ENCODE results near the gene SLC35F6.

SLC35F6 gene, protein sequence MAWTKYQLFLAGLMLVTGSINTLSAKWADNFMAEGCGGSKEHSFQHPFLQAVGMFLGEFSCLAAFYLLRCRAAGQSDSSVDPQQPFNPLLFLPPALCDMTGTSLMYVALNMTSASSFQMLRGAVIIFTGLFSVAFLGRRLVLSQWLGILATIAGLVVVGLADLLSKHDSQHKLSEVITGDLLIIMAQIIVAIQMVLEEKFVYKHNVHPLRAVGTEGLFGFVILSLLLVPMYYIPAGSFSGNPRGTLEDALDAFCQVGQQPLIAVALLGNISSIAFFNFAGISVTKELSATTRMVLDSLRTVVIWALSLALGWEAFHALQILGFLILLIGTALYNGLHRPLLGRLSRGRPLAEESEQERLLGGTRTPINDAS

DNA sequence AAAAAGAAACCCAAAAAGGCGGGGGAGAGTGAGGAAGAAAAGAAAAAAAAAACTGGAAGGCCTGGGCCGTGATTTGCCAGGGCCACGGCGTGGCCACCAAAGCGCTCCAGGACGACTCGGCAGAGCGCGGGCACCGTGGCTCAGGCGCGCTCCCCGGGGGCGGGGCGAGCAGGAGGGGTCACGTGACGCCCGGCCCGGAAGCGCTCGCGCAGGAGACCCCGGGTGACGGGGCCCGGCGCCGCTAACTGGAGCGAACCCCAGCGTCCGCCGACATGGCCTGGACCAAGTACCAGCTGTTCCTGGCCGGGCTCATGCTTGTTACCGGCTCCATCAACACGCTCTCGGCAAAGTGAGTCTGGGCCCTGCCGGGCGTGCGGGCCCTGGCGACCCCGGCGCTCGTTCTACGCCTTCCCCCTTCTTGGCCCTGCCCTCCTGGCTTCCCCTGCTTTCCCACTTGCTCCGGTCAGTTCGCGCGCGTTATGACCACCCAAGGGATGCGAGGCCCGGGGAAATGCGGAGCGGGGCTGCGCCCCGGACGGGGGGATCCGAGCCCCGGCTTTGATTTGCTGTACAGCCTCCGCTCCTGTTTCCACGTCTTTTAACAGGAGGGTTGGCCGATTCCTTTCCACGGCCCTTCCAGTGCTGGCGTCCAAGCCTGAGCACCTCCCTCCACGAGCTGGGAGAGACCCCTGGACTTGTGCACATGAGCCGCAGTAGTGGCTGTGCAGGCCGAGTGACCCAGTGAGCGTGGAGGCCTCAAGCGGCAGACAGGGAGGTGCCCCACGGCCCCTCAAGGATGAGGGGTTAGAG lies at the start of gene SLC35F6:
Gene SLC35F6, plus strand, starts transcription at position 207 of the 810 bp plus-strand sequence. Its CDS starts 66 bp downstream, at position 273.
- TF ChIP-seq, protein P1, sequence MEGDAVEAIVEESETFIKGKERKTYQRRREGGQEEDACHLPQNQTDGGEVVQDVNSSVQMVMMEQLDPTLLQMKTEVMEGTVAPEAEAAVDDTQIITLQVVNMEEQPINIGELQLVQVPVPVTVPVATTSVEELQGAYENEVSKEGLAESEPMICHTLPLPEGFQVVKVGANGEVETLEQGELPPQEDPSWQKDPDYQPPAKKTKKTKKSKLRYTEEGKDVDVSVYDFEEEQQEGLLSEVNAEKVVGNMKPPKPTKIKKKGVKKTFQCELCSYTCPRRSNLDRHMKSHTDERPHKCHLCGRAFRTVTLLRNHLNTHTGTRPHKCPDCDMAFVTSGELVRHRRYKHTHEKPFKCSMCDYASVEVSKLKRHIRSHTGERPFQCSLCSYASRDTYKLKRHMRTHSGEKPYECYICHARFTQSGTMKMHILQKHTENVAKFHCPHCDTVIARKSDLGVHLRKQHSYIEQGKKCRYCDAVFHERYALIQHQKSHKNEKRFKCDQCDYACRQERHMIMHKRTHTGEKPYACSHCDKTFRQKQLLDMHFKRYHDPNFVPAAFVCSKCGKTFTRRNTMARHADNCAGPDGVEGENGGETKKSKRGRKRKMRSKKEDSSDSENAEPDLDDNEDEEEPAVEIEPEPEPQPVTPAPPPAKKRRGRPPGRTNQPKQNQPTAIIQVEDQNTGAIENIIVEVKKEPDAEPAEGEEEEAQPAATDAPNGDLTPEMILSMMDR (IDR thresholded peaks at IDR 0.05) = no peak
- no peak for TF ChIP-seq ZFX (IDR thresholded peaks at IDR 0.05; ENCODE audit: borderline replicate concordance)
- peak within 1 kb of the TSS; percentile 26; the same call in 1 of the 2 replicates for H3K27ac ChIP-seq

DNA sequence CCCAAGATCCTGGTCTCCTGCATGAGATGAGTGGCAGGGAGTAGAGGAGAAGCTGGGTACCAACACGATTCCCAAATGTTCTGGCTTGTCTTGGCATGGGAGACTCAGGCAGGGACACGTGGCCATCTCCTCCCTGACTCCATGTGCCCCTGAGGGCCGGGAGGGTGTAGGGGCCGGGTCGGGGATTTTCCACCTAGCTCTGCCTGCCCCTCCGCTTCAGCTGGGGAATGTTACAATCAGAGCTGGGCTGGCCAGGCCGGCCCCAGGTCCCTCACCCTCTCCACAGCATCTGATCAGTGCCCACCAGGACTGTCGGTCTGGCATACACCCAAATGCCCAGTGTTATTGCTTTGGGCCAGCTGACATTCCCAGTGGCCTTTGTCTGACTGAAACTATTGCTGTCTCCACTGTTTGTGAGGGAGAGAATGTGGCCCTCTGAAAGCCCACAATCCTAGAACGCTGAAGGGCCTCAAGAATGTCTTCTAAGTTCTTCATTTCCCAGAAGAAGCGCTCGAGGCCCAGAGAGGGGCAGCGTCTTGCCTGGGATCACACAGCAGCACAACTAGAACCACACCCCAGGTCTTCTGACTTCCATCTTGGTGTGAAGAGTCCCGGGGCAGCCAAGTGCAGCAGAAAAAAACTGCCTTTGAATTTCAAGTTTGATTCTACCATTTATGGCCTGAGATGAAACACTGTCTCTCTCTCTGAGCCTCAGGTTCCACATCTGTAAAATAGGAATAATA lies 48.4 kb upstream of the SLC35F6 start:
- TF ChIP-seq ZFX (IDR thresholded peaks at IDR 0.05; ENCODE audit: borderline replicate concordance) = no peak
- TF ChIP-seq, protein P1 (IDR thresholded peaks at IDR 0.05) = no peak
- no peak overlapping the region for H3K27ac ChIP-seq

DNA sequence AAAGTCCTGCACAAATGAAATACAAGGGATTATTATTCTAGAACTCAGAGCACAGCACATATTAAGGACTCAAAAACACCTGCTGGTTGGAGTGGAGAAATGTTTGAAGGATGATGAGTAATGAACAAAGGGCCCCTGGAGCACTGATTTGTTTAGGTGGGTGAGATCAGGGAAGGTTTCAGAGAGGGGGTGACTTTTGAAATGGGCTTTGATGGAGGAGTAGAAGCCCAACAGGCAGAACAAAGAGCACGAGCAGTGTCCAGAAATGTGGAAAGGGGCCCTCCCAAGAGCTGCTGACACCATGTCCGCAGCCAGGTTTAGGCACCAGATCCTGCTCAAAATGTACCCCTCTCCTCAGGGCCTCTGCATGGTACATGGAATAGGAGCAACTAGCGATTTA lies 47.7 kb upstream of the SLC35F6 start:
- H3K27ac ChIP-seq = no peak overlapping the region
- TF ChIP-seq ZFX (IDR thresholded peaks at IDR 0.05; ENCODE audit: borderline replicate concordance) = no peak
- TF ChIP-seq, protein P1 (IDR thresholded peaks at IDR 0.05) = no peak

DNA sequence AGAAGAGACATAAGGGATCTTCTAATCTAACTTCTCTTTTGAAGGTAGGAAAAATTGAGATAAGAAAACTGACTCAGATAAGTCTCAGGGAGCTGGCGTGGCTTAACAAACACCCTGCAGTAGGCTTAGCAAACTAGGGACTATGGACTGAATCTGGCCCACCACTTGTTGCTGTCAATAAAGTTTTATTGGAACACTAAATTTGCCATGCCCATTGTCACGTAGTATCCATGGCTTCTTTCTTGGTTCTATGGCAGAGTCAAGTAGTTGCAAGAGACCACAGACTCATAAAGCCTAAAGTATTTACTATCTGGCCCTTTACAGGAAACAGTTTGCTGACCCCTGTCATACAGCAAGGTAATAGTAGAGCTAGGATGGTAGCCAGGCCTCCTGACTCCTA lies 47.3 kb upstream of the SLC35F6 start:
- H3K27ac ChIP-seq = no peak overlapping the region
- TF ChIP-seq ZFX (IDR thresholded peaks at IDR 0.05; ENCODE audit: borderline replicate concordance) = no peak
- TF ChIP-seq, protein P1 (IDR thresholded peaks at IDR 0.05) = no peak

DNA sequence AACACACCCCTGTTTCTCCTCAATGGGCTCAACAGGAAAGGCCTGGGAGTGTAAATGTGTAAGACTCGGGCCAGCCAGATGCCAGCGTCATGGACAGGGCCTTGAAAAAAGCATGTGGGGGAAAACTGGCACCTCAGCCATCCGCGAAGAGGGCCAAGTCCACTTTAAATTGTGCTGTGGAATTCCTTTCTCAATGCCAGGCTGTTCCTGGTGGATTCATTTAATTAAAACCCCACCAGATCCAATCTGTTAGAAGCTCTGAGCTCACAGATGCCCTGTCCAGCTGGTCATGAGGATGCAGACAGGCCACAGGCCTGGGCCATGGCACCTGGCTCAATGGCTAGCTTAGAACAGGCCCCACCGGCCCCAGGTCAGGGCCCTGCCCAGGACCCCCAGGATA lies 46.7 kb upstream of the SLC35F6 start:
- TF ChIP-seq ZFX (IDR thresholded peaks at IDR 0.05; ENCODE audit: borderline replicate concordance) = no peak
- TF ChIP-seq, protein P1 (IDR thresholded peaks at IDR 0.05) = no peak
- no peak overlapping the region for H3K27ac ChIP-seq

DNA sequence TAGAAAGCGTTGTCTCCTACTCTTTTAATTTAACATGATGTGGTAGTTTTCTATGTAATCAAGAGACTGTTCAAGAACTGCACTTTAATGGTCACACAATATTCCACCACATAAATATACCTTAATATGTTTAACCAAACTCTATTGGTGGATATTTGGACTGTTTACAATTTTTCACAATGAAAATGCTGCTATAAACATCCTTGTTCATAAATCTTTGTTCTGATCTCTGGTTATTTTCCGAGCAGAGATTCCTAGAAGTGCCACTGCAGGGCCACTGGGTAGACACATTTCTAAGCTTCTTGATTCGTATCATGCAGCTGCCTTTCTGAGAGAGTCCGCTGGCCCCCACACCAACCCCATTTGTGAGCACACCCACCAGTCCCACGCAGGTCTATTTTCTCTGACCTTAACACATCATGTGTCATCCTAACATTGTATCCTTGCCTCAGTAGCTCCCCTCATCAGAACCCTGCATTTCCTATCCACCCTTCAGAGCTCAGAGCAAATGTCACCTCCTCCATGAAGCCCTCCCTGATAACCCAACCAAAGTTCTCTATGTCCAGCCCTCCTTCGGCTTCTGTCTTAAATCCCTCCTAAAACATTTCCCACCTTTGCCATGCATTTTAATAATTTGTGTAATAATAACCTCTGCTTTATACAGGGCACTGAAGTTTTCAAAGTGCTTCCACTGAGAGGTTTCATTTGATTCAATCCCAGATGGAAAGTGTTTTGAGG lies 45.0 kb upstream of the SLC35F6 start:
- H3K27ac ChIP-seq = no peak overlapping the region
- no peak for TF ChIP-seq ZFX (IDR thresholded peaks at IDR 0.05; ENCODE audit: borderline replicate concordance)
- TF ChIP-seq, protein P1 (IDR thresholded peaks at IDR 0.05) = no peak

Measured in 22Rv1 (cell line).